Left kidney (tissue), 2 donors: ENCODE data around the gene PTTG1IP. TPM values are rescaled to one million over a fixed set of nuclear protein-coding genes. Genes with fewer than 3 reads are reported as not detected.

Source experiments
- DNase-seq: peaks from one replicate; pipeline ENCODE4 v3.0.0-alpha.2; 2013
- polyA plus RNA-seq: library from polyadenylated mRNA; unstranded; fragments of 120-200 nt; gene quantifications from one replicate; pipeline ENCODE4 v1.2.1, GENCODE V29; 2013; ENCODE audit not compliant: insufficient read length

Gene PTTG1IP
- polyA plus RNA-seq, 1 donor, result 298 TPM

- no peak for DNase-seq
These were observed 6.7 kb downstream of the PTTG1IP start for GRCh38 chr21:44866780-44867179.

- DNase-seq, result no peak
These were observed 7.8 kb downstream of the PTTG1IP start for GRCh38 chr21:44865561-44866280.

DNA sequence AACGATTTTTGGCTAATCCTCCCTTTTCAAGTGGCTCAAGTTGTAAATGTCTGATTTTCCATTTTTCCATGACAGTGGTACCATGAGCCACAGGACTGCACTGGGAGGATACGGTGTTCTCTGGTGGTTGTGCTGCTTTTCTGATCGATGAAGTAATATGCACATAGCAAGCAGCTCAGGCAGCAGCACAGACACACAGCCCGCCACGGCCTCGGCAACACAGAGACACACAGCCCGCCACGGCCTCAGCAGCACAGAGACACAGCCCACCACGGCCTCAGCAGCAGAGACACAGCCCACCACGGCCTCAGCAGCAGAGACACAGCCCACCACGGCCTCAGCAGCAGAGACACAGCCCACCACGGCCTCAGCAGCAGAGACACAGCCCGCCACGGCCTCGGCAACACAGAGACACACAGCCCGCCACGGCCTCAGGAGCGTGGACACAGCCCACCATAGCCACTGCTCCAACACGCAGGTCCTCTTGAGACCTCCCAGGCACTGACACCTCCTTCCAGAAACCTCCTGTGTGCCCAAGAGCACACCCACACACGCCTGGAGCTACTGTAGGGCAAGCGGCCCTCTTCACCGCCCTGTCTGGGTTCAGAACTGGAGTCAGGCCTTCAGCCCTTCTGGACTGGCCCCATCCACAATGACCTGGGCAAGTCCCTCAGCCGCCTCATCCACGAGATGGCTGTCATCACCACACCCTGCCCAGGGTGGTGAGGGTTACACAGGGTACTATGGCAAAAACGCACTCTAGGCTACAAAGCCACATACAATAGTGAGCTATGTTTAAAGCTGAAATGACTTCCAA is 10.4 kb downstream of the PTTG1IP start:
- no peak for DNase-seq

DNA sequence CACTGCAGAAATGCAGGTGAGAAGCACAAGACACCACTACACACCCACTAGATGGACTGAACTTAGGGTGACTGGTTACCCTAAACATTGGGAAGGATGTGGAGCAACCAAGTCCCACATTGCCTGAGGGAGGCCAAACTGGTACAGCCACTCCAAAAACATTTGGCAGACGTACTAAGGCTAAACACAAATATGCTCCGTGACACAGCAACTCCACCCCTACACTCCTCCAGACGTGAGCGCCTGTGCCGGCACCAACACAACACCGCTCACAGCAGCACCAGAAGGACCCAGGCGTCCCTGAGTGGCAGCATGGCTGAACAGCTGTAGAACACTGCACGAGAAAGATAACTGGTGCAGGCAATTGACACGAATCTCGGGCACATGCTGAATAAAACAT is 14.7 kb downstream of the PTTG1IP start:
- DNase-seq, result no peak

DNA sequence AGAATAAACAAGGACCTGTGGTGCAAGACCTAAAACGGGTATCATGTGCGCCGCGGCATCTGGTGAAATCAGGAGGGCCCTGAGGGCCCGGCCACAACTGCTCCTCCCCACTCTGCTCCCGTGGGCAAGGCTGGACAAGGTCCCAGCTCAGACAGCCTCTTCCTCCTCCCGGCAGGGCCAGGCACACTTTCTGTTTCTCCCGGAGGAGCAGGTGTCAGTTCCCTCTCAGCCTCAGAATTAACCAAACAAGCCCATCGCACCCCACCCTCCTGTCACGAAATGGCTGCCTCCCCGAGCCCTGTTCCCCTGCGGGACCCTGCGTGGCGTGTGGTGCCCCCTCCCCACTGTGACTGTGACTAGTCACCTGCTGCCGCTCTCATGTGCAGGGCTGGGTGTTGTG is 15.2 kb downstream of the PTTG1IP start:
- no peak for DNase-seq

- DNase-seq, result no peak
These were observed 16.2 kb downstream of the PTTG1IP start for GRCh38 chr21:44857127-44857892.

GRCh38 chr21:44856131-44856530 is 17.4 kb downstream of the PTTG1IP start:
- DNase-seq, result no peak

- no peak for DNase-seq
These were observed 17.9 kb downstream of the PTTG1IP start for GRCh38 chr21:44855572-44855971.

GRCh38 chr21:44854664-44855446 is 18.6 kb downstream of the PTTG1IP start:
- DNase-seq, result no peak

GRCh38 chr21:44854391-44854663 is 19.2 kb downstream of the PTTG1IP start:
- DNase-seq, result no peak

GRCh38 chr21:44853601-44854390 is 19.7 kb downstream of the PTTG1IP start:
- no peak for DNase-seq

DNA sequence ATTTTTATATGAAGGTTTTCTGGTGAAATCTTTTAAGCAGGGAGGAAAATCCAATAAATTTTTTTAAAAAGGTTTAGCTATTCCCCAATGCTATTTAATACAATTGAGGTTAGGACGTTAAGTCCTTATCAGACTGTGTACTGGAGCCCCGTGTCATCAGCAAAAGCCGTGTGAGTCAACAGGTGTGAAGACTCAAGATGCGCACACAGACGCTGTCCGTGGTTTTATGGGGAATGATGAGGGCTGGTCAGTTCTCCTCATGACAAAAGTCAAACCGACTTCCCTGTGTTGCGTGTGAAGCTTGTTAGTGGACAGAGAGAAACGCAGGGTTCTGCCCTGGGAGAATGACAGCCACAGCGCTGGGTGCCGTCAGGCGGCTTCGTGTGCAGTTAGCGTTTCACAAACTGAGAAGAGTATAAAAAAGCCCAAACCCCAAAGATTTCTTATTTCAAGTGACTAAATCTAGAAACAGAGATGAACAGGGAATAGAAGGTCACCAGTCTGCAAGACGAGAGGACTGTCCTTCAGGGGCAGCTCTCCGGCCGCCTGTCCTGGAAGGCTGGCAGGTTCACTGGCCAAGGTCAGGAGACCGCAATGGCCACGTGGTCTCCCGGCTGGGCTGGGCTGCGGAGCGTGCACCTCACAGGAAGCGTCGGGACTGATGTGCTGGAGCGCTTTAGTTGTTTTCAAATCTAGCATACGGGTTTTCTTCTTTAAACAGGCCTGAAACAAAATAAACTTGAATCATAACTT is 22.4 kb downstream of the PTTG1IP start:
- DNase-seq, result no peak

GRCh38 chr21:44850208-44850800 is 23.2 kb downstream of the PTTG1IP start:
- DNase-seq, result no peak

DNA sequence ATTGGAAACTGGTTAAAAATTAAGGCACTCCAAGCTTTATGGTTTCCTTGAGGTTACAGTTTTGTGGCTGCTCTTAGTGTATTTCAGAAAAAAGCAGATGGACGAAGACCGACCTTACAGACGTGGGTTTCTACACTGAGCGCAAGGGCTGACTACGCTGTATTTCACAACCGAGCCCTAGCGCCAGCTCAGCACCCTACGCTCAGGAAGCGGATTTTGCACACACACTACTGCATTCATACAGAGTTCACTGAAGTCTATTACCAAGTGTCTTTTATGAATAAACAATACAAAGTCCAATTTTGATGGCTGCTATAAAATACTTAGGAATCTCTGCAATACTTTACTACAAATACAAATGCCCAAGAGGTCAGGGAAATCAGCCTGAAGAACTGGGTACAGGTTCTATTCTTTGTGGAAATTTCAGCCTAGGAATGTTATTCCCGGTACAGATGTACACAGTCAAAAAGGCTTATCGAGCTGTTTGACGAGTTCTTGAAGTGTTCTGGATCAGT is 23.8 kb downstream of the PTTG1IP start:
- no peak for DNase-seq

DNA sequence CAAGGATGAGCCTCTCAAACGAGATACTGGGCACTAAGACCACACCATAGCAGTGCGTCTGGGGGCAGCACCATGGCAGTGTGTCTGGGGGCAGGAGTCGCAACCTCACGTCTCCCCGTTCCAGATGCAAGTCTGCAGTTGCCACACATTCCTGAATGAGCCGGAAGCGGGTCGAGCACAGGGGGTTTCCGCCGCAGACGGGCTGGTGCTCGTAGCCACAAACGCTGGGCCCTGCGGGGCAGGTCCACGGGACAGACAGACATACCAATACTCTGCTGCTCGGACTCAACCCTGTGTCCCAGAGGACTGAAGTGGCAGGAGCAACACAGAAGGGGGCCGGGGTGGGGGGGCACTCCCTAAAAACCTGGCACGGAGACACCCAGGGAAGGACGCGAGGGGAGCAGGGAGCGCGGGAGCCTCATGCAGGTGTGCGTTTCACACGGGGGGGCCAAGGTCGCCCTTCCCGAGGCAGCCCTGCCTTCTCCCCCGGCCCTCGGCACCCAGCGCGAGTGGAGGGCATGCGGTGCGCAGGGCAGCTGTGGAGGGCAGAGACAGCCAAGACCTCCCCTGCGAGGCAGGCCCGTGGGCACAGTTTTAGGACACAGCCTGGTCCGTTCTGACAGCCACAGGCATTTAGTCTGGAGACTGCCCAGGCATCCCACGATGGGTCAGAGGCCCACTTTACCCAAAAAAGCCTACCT is 24.5 kb downstream of the PTTG1IP start:
- DNase-seq, result no peak

GRCh38 chr21:44847261-44848056 is 26.0 kb downstream of the PTTG1IP start:
- DNase-seq, result no peak

- no peak for DNase-seq
These were observed 26.8 kb downstream of the PTTG1IP start for GRCh38 chr21:44846485-44847260.

DNA sequence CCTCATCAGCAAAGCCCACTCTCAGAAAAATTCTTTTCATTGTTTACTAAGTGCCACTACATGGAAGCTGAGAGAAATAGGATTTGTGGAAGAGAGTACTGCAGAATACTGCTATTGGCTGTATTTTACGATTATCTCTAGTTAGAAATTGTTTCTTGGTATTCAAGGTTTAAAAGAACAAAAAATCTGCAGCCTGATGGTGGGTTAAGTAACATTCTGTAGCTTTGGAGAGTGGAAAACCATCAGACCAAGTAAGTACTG is 27.3 kb downstream of the PTTG1IP start:
- no peak for DNase-seq
